Heart right ventricle (tissue), 16 donors: ENCODE results near the gene PAFAH1B2. TPM values are rescaled to one million over a fixed set of nuclear protein-coding genes. Genes with fewer than 3 reads are reported as not detected.
A peak's percentile ranks its signal among the peaks of the same experiment; 100 is the strongest.

Experiments used
- ATAC-seq, 8 donors: fragments of 200-7000 bp; cut with Tn5 transposase; one replicate each; pipeline ENCODE4 v1.9.1; 2020; ENCODE audit warnings: mild to moderate bottlenecking in 8 of 8, moderate library complexity in 8 of 8, moderate number of reproducible peaks in 1 of 8
- DNase-seq, 2 donors: peaks; one replicate each; pipeline ENCODE4 v3.0.0-alpha.2; 2020
- H3K27ac ChIP-seq, 10 donors: fragments of 200-600 bp; sonication (generic) in 2 of 10; one replicate each; pipeline versions ENCODE4 v1.5.0 to v1.8.0; 2020 to 2022; ENCODE audit warnings: mild to moderate bottlenecking in 3 of 10
- H3K27me3 ChIP-seq, 7 donors: fragments of 200-600 bp; one replicate each; pipeline ENCODE4 v1.8.0; 2021 to 2022; ENCODE audit warnings: mild to moderate bottlenecking in 2 of 7
- H3K36me3 ChIP-seq, 9 donors: fragments of 200-600 bp; sonication (generic) in 1 of 9; one replicate each; pipeline versions ENCODE4 v1.5.0 to v1.8.0; 2020 to 2022; ENCODE audit warnings: mild to moderate bottlenecking in 2 of 9
- H3K4me1 ChIP-seq, 9 donors: fragments of 200-600 bp; sonication (generic) in 1 of 9; one replicate each; pipeline versions ENCODE4 v1.5.0 to v1.8.0; 2020 to 2022; ENCODE audit warnings: mild to moderate bottlenecking in 4 of 9
- H3K4me3 ChIP-seq, 10 donors: fragments of 200-600 bp; sonication (generic) in 2 of 10; one replicate each; pipeline versions ENCODE4 v1.5.0 to v1.8.0; 2020 to 2022; ENCODE audit warnings: mild to moderate bottlenecking in 7 of 10, moderate library complexity in 2 of 10
- H3K9me3 ChIP-seq, 11 donors: fragments of 200-600 bp in 10 of 11; sonication (generic) in 2 of 11; one replicate each; pipeline versions ENCODE4 v1.5.0 to v1.8.0; 2013 to 2022; ENCODE audit warnings: mild to moderate bottlenecking in 2 of 11, control low read depth in 1 of 11, moderate library complexity in 1 of 11
- WGBS, 2 donors: extraction: QIAGEN DNeasy Blood & Tissue Kit; methylation state at CpG; one replicate each; pipeline ENCODE4 v1.1.7; 2013; ENCODE audit warnings: inconsistent platforms in 1 of 2; 5-methylcytosine and 5-hydroxymethylcytosine counted together
- intact Hi-C, 10 donors: fragments of 100-400 bp; cut with DNase I; formaldehyde crosslinking; loops; one replicate each; pipeline versions ENCODE4 v1.11.1 to v1.14.2; 2022
- polyA plus RNA-seq, 2 donors: library from polyadenylated mRNA; stranded (reverse); fragments of 200-250 nt; gene quantifications; one replicate each; pipeline ENCODE4 v1.2.3, GENCODE V29; 2013
- total RNA-seq, 10 donors: library from RNA; stranded (reverse); fragmentation: NEBNext Ultra II Directional in 3 of 10; extraction: Animal tissue kit (Norgen Biotek cat#: 25700) in 3 of 10; gene quantifications; one replicate each; pipeline versions ENCODE4 v1.2.1 to v1.2.4, GENCODE V29; 2021 to 2023
- TF ChIP-seq, protein P1 (sequence below), 9 donors: fragments of 200-600 bp; sonication (generic) in 2 of 9; IDR thresholded peaks; one replicate each; pipeline versions ENCODE4 v1.5.0 to v1.8.0; 2021 to 2022; ENCODE audit warnings: antibody characterized with exemption in 9 of 9, mild to moderate bottlenecking in 5 of 9, moderate library complexity in 1 of 9
- donor health status: Arrhythmogenic right ventricular cardiomyopathy.
- donor health status: ischemic (EF 13 %, LVEDD 7.1; RV severe dilation, severe dysfunction).
- donor health status: healthy with polysubstance abuse.
- donor health status: DM: no; HTN: yes; CAD: no.
- donor health status: DM: no; HTN: no; CAD: no.
- donor health status: ischemic (EF 25% LVEDD 6.9; RV normal size, moderate dysfunction).
- donor health status: ischemic (EF 25% LVEDD 5.7; RV mildly dilated, moderate dysfunction).
- donor health status: healthy.
- donor health status: DM: yes; HTN: yes; CAD: no.
- donor health status: Ischemic cardiomyopathy.
- donor health status: ischemic (EF 35%, LVEDD 5.7; RV mildly dilated, moderate dysfunction).
- donor health status: nonischemic (EF 11% LVEDD 7.7; RV severe dilation, severe dysfunction).
- donor health status: DM: yes; HTN: yes; CAD: no.
- donor health status: PGD.
- donor health status: ischemic (EF 29% LVEDD 5.4; RV normal size, mild dysfunction).
- donor health status: nonischemic (EF 23%, LVEDD 6.1; RV moderate dilation, normal function).

The PAFAH1B2 gene
- total and polyA plus RNA-seq, 12 donors = 18.7 to 71.5 (median 59.4) TPM

DNA sequence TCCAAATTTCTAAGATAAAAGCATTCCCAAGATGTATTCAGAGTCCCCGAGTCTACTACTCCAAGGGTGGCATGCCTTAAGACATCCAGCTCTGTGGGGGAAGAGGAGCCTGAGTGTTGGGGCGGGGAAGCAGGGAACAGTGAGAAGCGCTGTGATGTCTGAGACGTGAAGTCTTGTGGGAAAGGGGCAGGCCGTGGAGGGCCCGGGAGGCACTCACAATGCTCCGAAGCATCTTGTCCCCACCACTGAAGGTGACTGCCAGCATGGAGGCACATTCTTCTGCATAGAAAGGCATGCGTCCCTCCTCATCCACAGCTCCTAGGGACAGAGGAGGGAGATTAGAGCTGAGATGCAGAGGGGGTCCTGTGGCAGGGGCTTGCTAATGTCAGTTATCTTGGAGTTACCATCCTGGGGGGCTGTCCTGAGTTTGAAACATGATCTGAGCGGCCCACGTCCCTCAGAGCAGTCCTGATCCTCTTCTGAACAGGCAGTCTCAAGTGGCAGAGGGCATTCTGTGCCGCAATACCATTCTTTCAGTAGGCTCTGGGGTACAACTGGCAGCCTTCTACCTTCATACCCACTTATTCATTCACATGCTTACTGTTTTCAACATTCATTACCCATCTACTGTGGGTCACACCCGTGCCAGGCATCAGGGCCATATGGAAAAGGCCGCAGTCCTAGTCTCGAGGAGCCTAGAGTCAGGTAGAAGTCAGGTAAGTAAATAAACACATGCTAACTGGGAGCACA is 79.1 kb downstream of the PAFAH1B2 start:
- H3K9me3 ChIP-seq = no peaks in the 10 kb centered on the region
- peaks cover 0 to 100% (median 52%) of the 10 kb centered on the region in 9 donors for H3K36me3 ChIP-seq
- peaks cover 32 to 52% (median 41%) of the 10 kb centered on the region in 9 donors for H3K4me1 ChIP-seq
- ATAC-seq (no peak), DNase-seq (no peak)
- 92 to 93% methylated on average over 14 of the region's 14 CpGs for WGBS, 2 donors
- intact Hi-C loops = loop anchor here in 8 of 10 donors (5.0 to 10.0 kb wide), 11 partner anchors 41 to 431 kb away; partner anchors contain the start of genes PAFAH1B2 (in 3 of the 8), APOA5 (in 2 of the 8) and SIDT2 (in 1 of the 8)
- TF ChIP-seq, protein P1, sequence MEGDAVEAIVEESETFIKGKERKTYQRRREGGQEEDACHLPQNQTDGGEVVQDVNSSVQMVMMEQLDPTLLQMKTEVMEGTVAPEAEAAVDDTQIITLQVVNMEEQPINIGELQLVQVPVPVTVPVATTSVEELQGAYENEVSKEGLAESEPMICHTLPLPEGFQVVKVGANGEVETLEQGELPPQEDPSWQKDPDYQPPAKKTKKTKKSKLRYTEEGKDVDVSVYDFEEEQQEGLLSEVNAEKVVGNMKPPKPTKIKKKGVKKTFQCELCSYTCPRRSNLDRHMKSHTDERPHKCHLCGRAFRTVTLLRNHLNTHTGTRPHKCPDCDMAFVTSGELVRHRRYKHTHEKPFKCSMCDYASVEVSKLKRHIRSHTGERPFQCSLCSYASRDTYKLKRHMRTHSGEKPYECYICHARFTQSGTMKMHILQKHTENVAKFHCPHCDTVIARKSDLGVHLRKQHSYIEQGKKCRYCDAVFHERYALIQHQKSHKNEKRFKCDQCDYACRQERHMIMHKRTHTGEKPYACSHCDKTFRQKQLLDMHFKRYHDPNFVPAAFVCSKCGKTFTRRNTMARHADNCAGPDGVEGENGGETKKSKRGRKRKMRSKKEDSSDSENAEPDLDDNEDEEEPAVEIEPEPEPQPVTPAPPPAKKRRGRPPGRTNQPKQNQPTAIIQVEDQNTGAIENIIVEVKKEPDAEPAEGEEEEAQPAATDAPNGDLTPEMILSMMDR (IDR thresholded peaks at IDR 0.05) = no peak
- H3K27ac ChIP-seq = peak overlapping the region in 7 of 10 donors; percentile 12 to 97 (median 92)
- no peak overlapping the region for H3K4me3 ChIP-seq
- H3K27me3 ChIP-seq = no peaks in the 10 kb centered on the region

DNA sequence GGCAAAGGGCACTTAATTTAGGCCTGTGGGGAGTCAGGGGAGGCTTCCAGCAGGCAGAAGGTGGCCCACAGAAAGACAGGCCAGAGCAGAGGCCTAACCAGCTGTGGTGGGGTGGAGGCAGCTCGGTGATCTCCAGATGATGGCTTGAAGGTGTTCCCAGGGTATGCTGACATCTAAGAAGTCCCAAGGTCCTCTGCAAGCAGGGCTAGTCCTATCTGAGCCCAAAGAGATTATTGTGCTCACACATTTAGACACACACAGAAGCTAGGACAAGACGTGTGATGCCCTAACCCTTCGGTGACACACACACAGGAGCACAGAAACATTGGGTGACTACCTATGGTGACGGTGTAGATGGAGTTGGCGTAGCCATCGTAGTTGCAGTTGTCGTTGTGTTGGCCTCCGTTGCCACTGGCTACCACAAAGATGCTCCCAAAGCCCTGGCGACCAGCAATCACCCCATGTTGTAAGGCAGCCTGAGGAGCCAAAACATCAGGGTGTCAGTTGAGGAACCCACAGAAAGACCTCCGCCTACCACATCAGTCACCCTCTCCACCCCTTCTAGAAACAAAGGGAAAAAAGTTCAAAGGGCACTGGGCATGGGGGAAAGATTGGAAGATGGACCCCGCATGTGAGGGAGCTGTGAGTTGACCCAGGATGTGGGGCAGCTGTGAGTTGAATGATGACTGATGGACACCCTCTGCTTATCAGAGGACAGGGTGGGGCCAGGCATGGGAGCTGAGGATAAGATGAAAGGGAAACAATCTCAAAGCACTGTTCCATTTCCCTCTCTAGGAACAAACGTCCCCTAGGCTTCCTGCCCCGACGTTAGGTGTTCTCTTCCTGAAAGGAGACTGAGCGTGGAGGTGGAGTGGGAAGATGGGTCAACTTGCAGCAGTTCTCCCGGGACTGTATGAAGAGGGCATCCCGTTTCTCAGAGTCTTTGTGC is 79.9 kb downstream of the PAFAH1B2 start:
- Histone ChIP-seq H3K4me3 (no peak overlapping the region), H3K27ac (peak overlapping the region in 1 of 10 donors; percentile 94), H3K36me3 (peaks cover 0 to 100% (median 51%) of the 10 kb centered on the region in 9 donors), H3K27me3 (no peaks in the 10 kb centered on the region), H3K4me1 (peaks cover 30 to 44% (median 39%) of the 10 kb centered on the region in 9 donors), H3K9me3 (no peaks in the 10 kb centered on the region)
- intact Hi-C loops = loop anchor here in 8 of 10 donors (5.0 to 10.0 kb wide), 11 partner anchors 42 to 432 kb away; partner anchors contain the start of genes PAFAH1B2 (in 3 of the 8), APOA5 (in 2 of the 8) and SIDT2 (in 1 of the 8)
- 75 to 80% methylated on average over 17 of the region's 17 CpGs for WGBS, 2 donors
- TF ChIP-seq, protein P1 (IDR thresholded peaks at IDR 0.05) = no peak
- ATAC-seq = no peak
- DNase-seq = no peak

- H3K27ac ChIP-seq = no peak overlapping the region
- no peak overlapping the region for H3K4me3 ChIP-seq
- peaks cover 0 to 98% (median 55%) of the 10 kb centered on the region in 9 donors for H3K36me3 ChIP-seq
- intact Hi-C loops = loop anchor here (2.0 to 10.0 kb wide), 17 partner anchors 43 to 493 kb away; partner anchors contain the start of genes ZPR1 (in 4 of the 10), APOA5 (in 3 of the 10) and PAFAH1B2 (in 2 of the 10)
- TF ChIP-seq, protein P1 (IDR thresholded peaks at IDR 0.05) = no peak
- DNase-seq = no peak
- H3K9me3 ChIP-seq = no peaks in the 10 kb centered on the region
- no peaks in the 10 kb centered on the region for H3K27me3 ChIP-seq
- peaks cover 16 to 41% (median 26%) of the 10 kb centered on the region in 9 donors for H3K4me1 ChIP-seq
- ATAC-seq = no peak
- 94% methylated on average over 9 of the region's 9 CpGs for WGBS, 2 donors
Measured at GRCh38 chr11:117225553-117226170, 81.6 kb downstream of the PAFAH1B2 start.

Other genes starting within 250 kb of the PAFAH1B2 start
- 10 to 100 TPM; 27.8 to 47.3 (median 39.3) TPM for gene SIK3, start 45.9 kb upstream of the PAFAH1B2 start, total RNA-seq
- gene SIK3, start 45.9 kb upstream of the PAFAH1B2 start, polyA plus RNA-seq = 10 to 100 TPM in 1 of 2 donors, 1 to 10 TPM in 1; 9.9 to 15.1 TPM
- gene SIDT2, start 34.5 kb downstream of the PAFAH1B2 start, total RNA-seq = 10 to 100 TPM; 16.2 to 33.6 (median 22.0) TPM
- gene SIDT2, start 34.5 kb downstream of the PAFAH1B2 start, polyA plus RNA-seq = 10 to 100 TPM; 13.0 to 28.1 TPM
- 100 to 1,000 TPM in 5 of 10 donors, 10 to 100 TPM in 5; 71.7 to 215 (median 99.9) TPM for gene TAGLN, start 55.1 kb downstream of the PAFAH1B2 start, total RNA-seq
- 100 to 1,000 TPM; 319 to 883 TPM for gene TAGLN, start 55.1 kb downstream of the PAFAH1B2 start, polyA plus RNA-seq
- gene PCSK7, start 87.8 kb downstream of the PAFAH1B2 start, total RNA-seq = 10 to 100 TPM; 20.5 to 33.6 (median 26.2) TPM
- gene PCSK7, start 87.8 kb downstream of the PAFAH1B2 start, polyA plus RNA-seq = 10 to 100 TPM; 29.8 to 47.0 TPM
- gene RNF214, start 88.4 kb downstream of the PAFAH1B2 start, total RNA-seq = 10 to 100 TPM; 20.3 to 33.5 (median 27.6) TPM
- gene RNF214, start 88.4 kb downstream of the PAFAH1B2 start, polyA plus RNA-seq = 1 to 10 TPM; 7.3 to 7.7 TPM
- gene BACE1-AS, start 147.1 kb downstream of the PAFAH1B2 start, total RNA-seq = 10 to 100 TPM in 8 of 10 donors, 1 to 10 TPM in 2; 8.5 to 16.9 (median 11.9) TPM
- gene BACE1-AS, start 147.1 kb downstream of the PAFAH1B2 start, polyA plus RNA-seq = 10 to 100 TPM in 1 of 2 donors, 1 to 10 TPM in 1; 3.9 to 20.0 TPM
- gene BACE1, start 172.0 kb downstream of the PAFAH1B2 start, total RNA-seq = 10 to 100 TPM; 10.8 to 18.7 (median 15.1) TPM
- 1 to 10 TPM; 4.6 to 7.8 TPM for gene BACE1, start 172.0 kb downstream of the PAFAH1B2 start, polyA plus RNA-seq
- gene CEP164, start 183.6 kb downstream of the PAFAH1B2 start, total RNA-seq = 1 to 10 TPM; 3.5 to 10.0 (median 6.6) TPM
- 10 to 100 TPM in 1 of 2 donors, 1 to 10 TPM in 1; 3.8 to 17.9 TPM for gene CEP164, start 183.6 kb downstream of the PAFAH1B2 start, polyA plus RNA-seq